Islet precursor cell (in vitro differentiated cells): ENCODE measurements around the gene USP47.
A peak's percentile ranks its signal among the peaks of the same experiment; 100 is the strongest.

Experiments
- DNase-seq: peaks from one replicate; pipeline ENCODE4 v3.0.0-alpha.2; 2018

Gene USP47

DNA sequence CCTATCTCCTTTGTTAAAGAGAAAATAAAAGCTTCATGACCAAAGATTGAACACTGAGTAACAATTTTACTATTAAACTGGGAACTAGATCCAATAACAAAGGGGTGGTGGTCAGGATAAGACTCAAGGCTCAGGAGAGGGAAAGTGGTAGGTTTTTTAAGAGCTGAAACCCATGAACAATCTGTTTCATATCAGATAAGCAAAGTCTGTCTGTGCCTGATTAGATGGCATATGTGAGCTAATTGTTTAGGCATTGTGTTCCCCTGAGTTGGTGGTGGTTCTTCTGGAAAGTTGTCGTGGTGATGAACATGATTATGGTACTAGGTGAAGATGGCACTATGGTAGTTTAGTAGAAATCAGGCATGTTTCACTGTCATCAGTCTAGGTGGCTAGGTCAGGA lies 24.4 kb downstream of the USP47 start:
- no peak for DNase-seq

DNA sequence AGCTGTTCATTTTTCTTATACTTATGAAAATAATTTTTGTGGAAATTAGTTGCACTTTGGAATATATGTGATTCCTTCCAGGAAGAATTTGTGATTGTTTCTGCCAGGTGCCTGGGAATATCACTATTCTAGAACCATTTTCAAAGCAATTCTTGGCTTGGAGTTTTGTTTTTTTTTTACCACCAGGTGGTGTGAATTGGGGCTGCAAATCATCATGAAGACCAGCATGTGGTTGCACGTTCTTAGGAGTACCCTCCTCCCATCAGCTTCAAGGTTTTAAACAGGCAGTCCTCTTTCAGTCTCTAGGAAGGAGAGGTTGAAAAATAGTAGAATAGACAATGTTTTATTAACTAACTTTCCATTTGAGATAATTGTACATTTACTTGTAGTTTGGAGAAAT lies 25.9 kb downstream of the USP47 start:
- DNase-seq: no peak

DNA sequence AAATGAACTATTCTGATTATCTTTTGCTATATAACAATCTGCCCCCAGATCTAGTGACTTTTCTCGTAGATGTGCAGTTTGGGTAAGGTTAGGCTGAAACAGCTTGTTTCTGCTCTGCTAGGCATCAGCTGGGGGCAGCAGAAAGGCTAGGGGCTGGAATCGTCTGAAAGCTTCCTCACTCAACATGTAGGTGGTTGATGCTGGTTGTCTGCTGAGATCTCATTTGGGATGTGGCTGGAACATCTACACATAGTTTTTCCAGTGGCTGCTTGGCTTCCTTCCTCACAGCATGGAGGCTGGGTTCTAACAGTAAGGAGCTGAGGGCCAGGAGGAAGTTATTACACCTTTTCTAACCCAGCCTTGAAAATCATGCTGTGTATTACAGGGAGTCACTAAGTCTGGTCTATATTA lies 30.2 kb downstream of the USP47 start:
- peak; percentile 55 for DNase-seq

- DNase-seq: peak; percentile 66
Measured at GRCh38 chr11:11876458-11876857, 34.7 kb downstream of the USP47 start.

- DNase-seq: no peak
Measured at GRCh38 chr11:11880179-11880578, 38.4 kb downstream of the USP47 start.

DNA sequence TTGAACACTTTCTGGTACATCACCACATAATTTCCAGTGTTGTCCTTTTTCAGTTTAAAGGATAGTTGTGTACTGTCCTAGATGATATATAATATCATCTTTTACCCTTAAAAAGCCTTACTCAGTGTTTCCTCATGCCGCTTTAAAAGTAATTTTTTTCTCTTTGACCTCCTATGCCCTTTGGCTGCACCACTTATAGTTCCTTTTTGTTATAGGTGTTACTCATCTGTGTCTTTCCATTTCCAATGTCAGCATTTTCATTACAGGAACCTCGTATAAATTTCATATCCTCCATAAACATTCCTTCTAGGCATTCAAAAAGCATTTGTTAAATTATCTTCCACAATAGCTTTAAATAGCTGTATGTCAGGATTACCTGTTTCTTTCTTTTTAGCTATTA lies 40.8 kb downstream of the USP47 start:
- no peak for DNase-seq

DNA sequence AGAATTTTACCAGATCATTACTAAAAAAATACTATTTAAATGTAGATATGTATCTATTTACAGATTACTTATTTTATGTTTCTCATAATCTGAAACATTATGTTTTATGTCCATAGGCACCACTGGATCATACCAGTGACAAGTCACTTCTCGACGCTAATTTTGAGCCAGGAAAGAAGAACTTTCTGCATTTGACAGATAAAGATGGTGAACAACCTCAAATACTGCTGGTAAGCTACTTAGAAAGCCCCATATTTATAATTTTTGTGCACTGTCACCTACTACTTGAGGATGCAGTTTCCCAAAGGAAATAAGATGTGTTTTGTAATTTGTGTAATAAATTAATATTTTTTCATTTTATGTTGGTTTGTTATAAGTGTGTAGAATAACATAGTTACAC lies 42.6 kb downstream of the USP47 start:
- no peak for DNase-seq

DNA sequence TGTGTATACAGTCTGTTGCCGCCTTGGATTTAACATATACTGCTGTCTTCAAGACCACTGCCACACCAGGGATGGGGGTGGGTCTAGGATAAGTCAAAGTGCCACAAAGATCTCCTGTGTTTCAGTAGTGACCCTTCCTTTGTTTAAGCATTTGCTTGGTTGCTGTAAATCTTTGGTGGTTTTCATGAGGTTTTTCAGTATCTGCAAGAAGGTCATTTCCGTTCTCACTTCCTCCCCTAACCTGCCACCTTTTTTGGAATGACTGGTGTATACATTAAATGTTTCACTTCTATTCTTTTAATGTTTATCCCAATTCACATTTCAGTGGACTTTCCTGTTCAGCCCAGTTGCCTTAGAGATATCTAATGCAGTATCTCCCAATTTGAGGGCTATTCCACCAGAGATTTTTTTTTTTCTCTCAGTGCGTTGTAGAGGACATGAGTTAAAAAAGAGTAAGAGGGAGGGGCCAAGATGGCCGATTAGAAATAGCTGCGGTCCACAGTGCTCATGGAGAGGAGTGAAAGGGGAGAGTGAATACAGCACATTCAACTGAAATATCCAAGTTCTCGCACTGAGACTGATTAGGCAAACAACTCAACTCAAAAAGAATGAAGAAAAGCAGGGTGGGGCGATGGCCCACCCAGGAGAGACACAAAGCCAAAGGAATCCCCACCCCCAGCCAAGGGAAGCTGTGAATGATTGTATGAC lies 43.2 kb downstream of the USP47 start:
- no peak for DNase-seq

GRCh38 chr11:11894486-11894885 lies 52.7 kb downstream of the USP47 start:
- DNase-seq: no peak

DNA sequence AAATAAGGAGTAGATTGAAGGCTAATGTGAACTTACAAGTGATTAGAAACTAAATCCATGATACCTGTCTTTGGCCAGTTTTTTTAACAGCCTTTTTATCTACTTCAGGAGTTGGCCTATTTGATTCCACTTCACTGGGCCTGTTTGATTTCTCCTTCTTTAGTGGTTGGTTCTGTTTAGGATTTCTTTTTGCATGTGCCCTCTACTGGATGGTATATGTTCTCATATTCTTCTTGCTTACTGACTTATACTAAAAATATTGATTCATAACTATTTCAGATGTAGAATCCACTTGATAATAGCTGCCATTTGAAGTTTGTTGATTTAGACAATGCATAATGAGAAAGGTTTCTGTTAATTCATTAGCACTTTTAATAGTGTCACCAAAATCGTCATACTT lies 53.9 kb downstream of the USP47 start:
- DNase-seq: no peak

DNA sequence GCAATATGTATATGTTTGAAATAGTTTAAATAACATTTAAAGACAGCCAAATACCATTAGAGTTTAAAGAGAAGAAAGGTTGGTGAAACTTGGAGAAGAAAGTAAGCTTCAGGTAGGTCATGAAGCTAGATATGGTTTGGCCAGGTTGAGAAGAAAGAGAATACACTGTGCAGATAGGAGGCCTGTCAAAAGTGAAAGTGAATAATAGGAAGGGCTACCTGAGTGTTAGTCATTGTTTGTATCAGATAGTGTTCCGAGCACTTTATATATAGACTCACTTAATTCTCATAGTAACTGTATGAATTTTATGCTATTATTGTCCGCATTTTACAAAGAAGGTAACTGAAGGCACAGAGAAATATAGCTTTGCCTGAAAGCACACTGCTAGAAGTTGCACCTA lies 56.9 kb downstream of the USP47 start:
- DNase-seq: no peak

- no peak for DNase-seq
Measured at GRCh38 chr11:11899401-11899800, 57.6 kb downstream of the USP47 start.

- no peak for DNase-seq
Measured at GRCh38 chr11:11901929-11902328, 60.2 kb downstream of the USP47 start.

DNA sequence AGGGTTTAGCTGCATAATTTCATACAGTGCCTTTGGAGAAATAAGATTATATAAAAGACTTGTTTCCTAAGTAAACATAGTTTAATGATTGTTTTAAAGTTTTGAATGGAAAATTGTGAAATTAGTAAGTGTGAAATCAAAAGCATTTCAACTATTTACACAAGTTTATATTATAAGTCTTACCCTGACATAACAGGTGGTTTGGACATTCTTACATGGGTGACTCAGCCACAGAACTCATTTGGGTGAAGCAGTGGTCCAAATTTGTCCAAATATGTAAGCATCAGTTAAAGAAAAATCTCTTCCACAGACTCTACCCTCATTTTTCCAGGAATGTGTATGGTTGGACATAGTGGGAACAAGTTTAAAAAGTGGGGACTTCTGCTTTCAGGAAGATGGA lies 68.0 kb downstream of the USP47 start:
- DNase-seq: no peak

DNA sequence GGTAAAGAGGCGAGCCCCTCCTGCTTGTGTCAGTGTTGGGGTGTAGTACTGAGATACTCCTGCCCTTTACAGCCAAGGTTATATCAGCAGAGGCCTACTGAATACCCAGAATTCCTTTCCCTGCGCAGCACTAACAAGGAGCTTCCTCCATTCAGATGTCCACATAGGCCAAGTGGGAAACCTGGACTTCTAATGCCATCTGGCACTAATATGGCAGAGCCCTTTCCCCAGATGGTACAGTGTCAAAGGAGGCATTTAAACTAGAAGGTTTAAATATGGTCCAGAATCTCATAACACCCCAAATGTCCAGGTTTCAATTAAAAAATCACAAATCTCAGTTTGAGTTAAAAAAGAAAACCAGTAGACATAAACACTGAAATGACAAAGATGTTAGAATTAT lies 68.8 kb downstream of the USP47 start:
- no peak for DNase-seq

GRCh38 chr11:11913395-11913794 lies 71.6 kb downstream of the USP47 start:
- DNase-seq: no peak

DNA sequence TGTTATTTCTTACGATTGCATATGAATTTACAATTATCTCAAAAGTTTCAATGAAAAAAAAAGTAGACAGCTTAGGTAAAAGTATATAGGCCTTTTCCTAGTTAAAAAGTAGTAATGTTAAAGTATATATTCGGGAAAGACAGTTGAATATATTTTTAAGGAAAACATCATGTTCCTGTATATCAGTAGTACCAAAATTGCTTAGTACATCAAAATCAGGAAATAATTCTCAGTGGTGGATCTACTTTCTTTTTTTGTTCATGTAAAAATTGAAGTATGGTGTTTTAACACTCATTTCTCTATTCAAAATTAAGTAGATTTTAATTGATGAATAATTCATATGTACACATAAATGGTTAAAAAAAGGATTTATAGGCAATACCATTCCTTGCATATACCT lies 73.9 kb downstream of the USP47 start:
- DNase-seq: no peak

DNA sequence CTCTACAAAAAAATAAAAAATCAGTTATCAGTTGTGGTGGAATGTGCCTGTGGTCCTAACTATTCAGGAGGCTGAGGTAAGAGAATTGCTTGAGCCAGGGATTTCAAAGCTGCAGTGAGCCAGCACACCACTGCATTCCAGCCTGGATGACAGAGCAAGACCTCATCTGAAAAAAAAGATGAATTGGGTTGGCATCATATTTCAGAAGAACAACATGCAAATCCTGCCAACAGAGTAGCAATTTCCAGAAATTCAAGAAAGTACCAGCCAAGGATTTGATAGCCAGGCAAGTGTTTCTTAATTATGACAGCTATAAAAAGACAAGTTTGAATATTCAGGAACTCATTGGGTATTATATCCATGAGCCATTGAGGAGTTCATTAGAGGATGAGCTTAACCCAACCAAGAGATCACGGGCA lies 75.2 kb downstream of the USP47 start:
- peak; percentile 57 for DNase-seq

DNA sequence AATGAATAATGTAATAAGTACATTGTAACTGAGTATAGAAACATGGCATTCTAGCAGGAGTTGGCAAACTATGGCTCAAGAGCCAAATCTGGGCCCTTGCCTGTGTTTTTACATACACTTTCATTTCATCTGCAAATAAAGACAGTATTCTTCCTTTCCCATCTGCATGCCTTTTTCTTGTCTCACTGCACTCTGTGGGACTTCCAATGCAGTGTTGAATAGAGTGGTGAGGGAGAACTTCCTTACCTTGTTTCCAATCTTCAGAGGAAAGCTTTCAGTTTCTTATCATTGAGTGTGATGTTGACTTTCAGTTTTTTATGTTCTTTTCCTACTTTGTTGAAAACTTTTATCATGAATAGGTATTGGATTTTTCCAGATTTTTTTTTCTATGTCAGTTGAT lies 82.1 kb downstream of the USP47 start:
- no peak for DNase-seq

DNA sequence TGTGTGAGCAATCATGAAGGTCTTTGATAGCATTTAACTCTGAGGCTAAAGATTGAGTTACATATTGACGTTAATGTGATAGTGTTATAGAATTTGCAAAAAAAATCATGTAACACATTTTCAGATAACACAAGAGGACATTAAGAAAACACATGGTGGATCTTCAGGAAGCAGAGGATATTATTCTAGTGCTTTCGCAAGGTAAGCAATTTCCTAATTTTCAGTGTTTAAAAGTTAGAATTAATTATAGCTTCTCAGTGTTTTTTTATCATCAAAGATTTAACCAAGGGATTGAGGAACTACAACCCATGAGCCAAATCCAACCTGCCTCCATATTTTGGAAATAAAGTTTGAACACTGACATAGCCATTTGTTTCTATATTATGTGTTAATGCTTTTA lies 88.1 kb downstream of the USP47 start:
- DNase-seq: no peak

GRCh38 chr11:11931461-11932055 lies 89.8 kb downstream of the USP47 start:
- DNase-seq: no peak

- DNase-seq: no peak
Measured at GRCh38 chr11:11935536-11935935, 93.8 kb downstream of the USP47 start.

DNA sequence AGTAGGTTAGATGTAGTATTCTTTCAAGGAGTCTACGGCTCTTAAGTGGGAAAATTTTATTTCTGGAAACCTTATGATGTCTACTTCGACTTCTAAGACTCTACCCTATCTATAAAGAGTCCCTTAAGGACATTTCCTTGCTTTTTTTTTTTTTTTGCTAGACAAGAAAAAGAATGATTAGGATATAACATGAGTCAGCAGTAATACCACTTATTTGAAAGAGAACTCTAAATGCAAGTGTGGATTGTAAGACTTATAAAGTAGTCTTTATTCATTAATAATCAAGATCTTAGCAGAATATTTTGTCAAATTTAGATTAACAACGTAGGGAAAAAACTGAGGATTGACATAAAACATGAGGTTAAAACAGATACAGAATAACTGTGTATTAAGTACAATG lies 95.7 kb downstream of the USP47 start:
- DNase-seq: no peak

DNA sequence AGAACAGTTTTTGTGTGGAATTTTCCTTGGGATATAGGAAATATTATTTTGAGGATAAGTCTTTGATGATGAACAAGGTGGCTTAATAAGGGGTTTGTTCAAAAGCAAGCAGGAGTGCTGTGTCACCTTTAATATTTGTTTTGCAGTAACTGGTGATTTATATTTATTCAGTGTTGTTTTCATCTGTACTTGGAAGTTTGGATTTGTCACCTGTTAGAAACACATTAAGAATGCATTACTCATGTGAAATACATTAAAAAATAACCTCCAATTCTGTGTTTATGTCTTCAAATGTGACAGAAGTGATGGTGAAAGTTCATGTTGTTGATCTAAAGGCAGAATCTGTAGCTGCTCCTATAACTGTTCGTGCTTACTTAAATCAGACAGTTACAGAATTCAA lies 96.2 kb downstream of the USP47 start:
- no peak for DNase-seq

DNA sequence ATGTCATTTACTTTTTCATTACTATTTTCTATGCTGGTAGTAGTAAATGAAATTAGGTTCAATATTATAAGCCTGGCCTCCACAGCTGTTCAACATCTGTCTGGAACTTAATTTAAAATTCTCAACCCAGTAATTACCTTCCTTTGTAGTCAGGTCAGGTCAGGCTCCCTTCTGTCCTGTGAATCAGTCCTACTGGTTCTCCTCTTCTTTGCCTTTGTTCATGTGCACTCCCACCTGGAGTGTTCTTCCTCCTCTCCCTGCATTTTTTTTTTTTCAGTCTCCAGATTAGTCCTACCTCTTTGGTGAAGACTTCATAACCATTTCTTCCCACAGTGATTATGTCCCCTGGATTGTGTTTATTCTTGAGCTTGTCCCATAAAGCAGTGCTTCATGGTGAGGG lies 98.8 kb downstream of the USP47 start:
- no peak for DNase-seq
